Endothelial cell of umbilical vein (primary cell): ENCODE data around the gene OR10Z1. TPM values are rescaled to one million over a fixed set of nuclear protein-coding genes. Genes with fewer than 3 reads are reported as not detected.

Experiments
- BruUV-seq: library from RNA; stranded (reverse); fragments of 400-500 nt; replicated peaks from 2 replicates; lab custom pipeline; 2021; lab: Mats Ljungman, UMichigan
- CTCF ChIA-PET: fragments of 300-600, 350-600 bp; sonication (Branson Sonifier 250); formaldehyde crosslinking; loops from one replicate; lab custom pipeline; 2021; ENCODE audit warnings: antibody characterized with exemption, inconsistent platforms; lab: Charles Lee
- POLR2A ChIA-PET: fragments of 300-600, 350-600 bp; sonication (Branson Sonifier 250); formaldehyde crosslinking; loops from one replicate; lab custom pipeline; 2021; ENCODE audit warnings: antibody characterized with exemption, inconsistent platforms; lab: Charles Lee
- DNase-seq: peaks from one replicate; pipeline ENCODE4 v3.0.0-alpha.2; 2011; ENCODE audit warnings: low read depth, low spot score
- FAIRE-seq: peaks from 2 replicates; lab custom pipeline; 2011; peaks lifted over from hg19 to GRCh38; lab: Jason Lieb, UNC
- H2AFZ ChIP-seq: 2 replicates; pipeline ENCODE4 v1.6.0; 2012; ENCODE audit warnings: low read depth, low read length, control low read depth, inconsistent platforms
- H3K27ac ChIP-seq: 2 replicates; pipeline ENCODE4 v1.5.1; 2011; ENCODE audit warnings: low read depth, mild to moderate bottlenecking, control low read depth, low read length, moderate library complexity; ENCODE audit not compliant: insufficient read depth
- H3K27me3 ChIP-seq, 2 experiments: 2 replicates each; pipeline versions ENCODE4 v1.6.0 to v1.6.1; 2011; ENCODE audit warnings: low read length in 2 of 2, mixed read lengths in 1 of 2; ENCODE audit not compliant: control insufficient read depth in 2 of 2, insufficient read depth in 2 of 2
- H3K36me3 ChIP-seq, 2 experiments: 2 replicates in 1 of 2; 3 replicates in 1 of 2; pipeline ENCODE4 v1.5.1; 2011; ENCODE audit warnings: low read length in 2 of 2, mild to moderate bottlenecking in 1 of 2, moderate library complexity in 1 of 2; ENCODE audit not compliant: control insufficient read depth in 2 of 2, insufficient read depth in 2 of 2; ENCODE audit errors: extremely low read depth in 1 of 2
- H3K4me1 ChIP-seq: 3 replicates; pipeline ENCODE4 v1.5.1; 2011; ENCODE audit warnings: mild to moderate bottlenecking, low read length; ENCODE audit not compliant: control insufficient read depth, insufficient read depth; ENCODE audit errors: extremely low read depth
- H3K4me2 ChIP-seq: 2 replicates; pipeline ENCODE4 v1.6.1; 2011; ENCODE audit warnings: low read length, control low read depth, mixed read lengths; ENCODE audit not compliant: insufficient read depth
- H3K4me3 ChIP-seq, 3 experiments: fragments of 200-600 bp in 1 of 3; sonication (generic), shearing (Covaris generic) in 1 of 3; replicated peaks in 1 of 3; 2 replicates each; pipeline ENCODE4 v1.5.1; 2011 to 2016; ENCODE audit warnings: control low read depth in 3 of 3, low read length in 3 of 3, mild to moderate bottlenecking in 2 of 3, inconsistent platforms in 1 of 3, low read depth in 1 of 3, moderate library complexity in 1 of 3; ENCODE audit not compliant: insufficient read depth in 1 of 3
- H3K79me2 ChIP-seq: 2 replicates; pipeline ENCODE4 v1.6.0; 2012; ENCODE audit warnings: low read length, inconsistent platforms; ENCODE audit not compliant: control insufficient read depth, insufficient read depth
- H3K9ac ChIP-seq: replicated peaks from 2 replicates; pipeline ENCODE3; 2011; ENCODE audit warnings: low read length, control low read depth; ENCODE audit not compliant: insufficient read depth; ENCODE audit errors: extremely low read depth
- H3K9me1 ChIP-seq: replicated peaks from 3 replicates; pipeline ENCODE4 v1.6.0; 2011; ENCODE audit warnings: mild to moderate bottlenecking, low read length; ENCODE audit not compliant: control insufficient read depth, insufficient read depth; ENCODE audit errors: extremely low read depth
- H3K9me3 ChIP-seq: replicated peaks from 2 replicates; pipeline ENCODE4 v1.5.1; 2012; ENCODE audit warnings: low read length, inconsistent platforms; ENCODE audit not compliant: control insufficient read depth, insufficient read depth
- H4K20me1 ChIP-seq: replicated peaks from 2 replicates; pipeline ENCODE3; 2011; ENCODE audit warnings: mild to moderate bottlenecking, low read length; ENCODE audit not compliant: control insufficient read depth, insufficient read depth; ENCODE audit errors: extremely low read depth
- CTCF ChIP-seq, 2 donors: IDR thresholded peaks; 1 replicate in 1 of 2; 2 replicates in 1 of 2; pipeline ENCODE4 v1.5.1; 2011; ENCODE audit warnings: low read length in 2 of 2, mild to moderate bottlenecking in 2 of 2, moderate library complexity in 2 of 2, control low read depth in 1 of 2, inconsistent platforms in 1 of 2, low read depth in 1 of 2; ENCODE audit not compliant: insufficient read depth in 1 of 2; ENCODE audit errors: extremely low read depth in 1 of 2
- EZH2 ChIP-seq: IDR thresholded peaks from 2 replicates; pipeline ENCODE4 v1.6.1; 2012; ENCODE audit warnings: borderline replicate concordance, low read depth, mild to moderate bottlenecking, moderate library complexity, low read length, inconsistent platforms; ENCODE audit not compliant: severe bottlenecking
- FOS ChIP-seq: IDR thresholded peaks from 2 replicates; pipeline ENCODE4 v1.6.1; 2011; ENCODE audit warnings: mild to moderate bottlenecking, low read length, moderate library complexity, borderline replicate concordance; ENCODE audit not compliant: insufficient read depth
- GATA2 ChIP-seq: IDR thresholded peaks from 2 replicates; pipeline ENCODE4 v1.7.0; 2011; ENCODE audit warnings: low read depth, mild to moderate bottlenecking, moderate library complexity, mixed read lengths, low read length; ENCODE audit not compliant: insufficient read length, insufficient read depth
- JUN ChIP-seq: IDR thresholded peaks from 2 replicates; pipeline ENCODE4 v1.6.1; 2011; ENCODE audit warnings: borderline replicate concordance, low read depth; ENCODE audit not compliant: insufficient read length, insufficient read depth
- MYC ChIP-seq: IDR thresholded peaks from one replicate; pipeline ENCODE4 v1.6.1; 2011; ENCODE audit warnings: mild to moderate bottlenecking, low read depth, low read length
- POLR2A ChIP-seq: IDR thresholded peaks from 2 replicates; pipeline ENCODE4 v1.6.1; 2012; ENCODE audit warnings: low read depth, mild to moderate bottlenecking, control low read depth, low read length
- POLR2AphosphoS5 ChIP-seq: IDR thresholded peaks from 2 replicates; pipeline ENCODE4 v1.6.1; 2012; ENCODE audit warnings: low read depth, mild to moderate bottlenecking, control low read depth, low read length, moderate library complexity; ENCODE audit not compliant: insufficient read depth
- dilution Hi-C: fragments of 300-500 bp; cut with MboI; formaldehyde crosslinking; loops from one replicate; pipeline ENCODE4 v1.15.0; 2019; ENCODE audit warnings: low sequenced_read_pairs; ENCODE audit not compliant: extremely low pct_ligation_motif_present
- intact Hi-C: fragments of 100-400 bp; cut with micrococcal nuclease; formaldehyde crosslinking; loops from one replicate; pipeline ENCODE4 v1.10.0; 2022
- polyA plus RNA-seq, 4 experiments: library from polyadenylated mRNA; depleted of rRNA in 3 of 4; stranded (reverse) in 3 of 4; unstranded in 1 of 4; fragments of >200 nt; gene quantifications; 2 replicates each; pipeline versions ENCODE4 v1.2.1 to v1.2.3, GENCODE V29; 2011 to 2012; ENCODE audit warnings: missing spikeins in 1 of 4
- total RNA-seq: library from RNA; stranded (reverse); gene quantifications from 2 replicates; pipeline ENCODE4 v1.2.3, GENCODE V29; 2021
- TF ChIP-seq, protein P1 (sequence below): IDR thresholded peaks from 2 replicates; pipeline ENCODE4 v1.6.1; 2011; ENCODE audit not compliant: insufficient read depth, insufficient read length

Gene OR10Z1
- total and polyA plus RNA-seq, 2 donors (not counting 3 experiments of a cell fraction or from before 2014, with no cell fraction given), result not detected

DNA sequence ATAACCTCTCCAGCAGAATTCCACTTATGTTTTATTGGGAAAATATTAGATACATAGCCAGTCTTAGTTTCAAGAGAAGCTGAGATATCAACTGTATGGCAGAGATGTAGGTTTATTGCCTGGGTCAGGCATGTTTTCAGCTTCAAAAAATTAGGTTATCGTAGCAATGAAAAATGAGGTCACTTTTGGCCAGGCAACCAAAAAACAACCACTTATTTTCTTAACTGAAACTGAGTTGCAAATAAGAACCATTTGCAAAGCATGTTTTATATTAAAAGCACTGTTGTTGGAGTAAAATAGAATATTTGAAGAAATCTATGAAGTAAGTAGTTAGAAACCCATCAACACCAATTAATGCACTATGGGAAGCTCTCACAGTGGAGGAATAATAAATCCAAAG, 45.4 kb upstream of the OR10Z1 start:
- CTCF ChIA-PET, result no interaction called here
- Histone ChIP-seq H3K9me3 (no peaks in the 10 kb centered on the region), H3K9me1 (no peaks in the 10 kb centered on the region), H2AFZ (no peak overlapping the region), H3K27me3 (no peaks in the 10 kb centered on the region), H3K4me2 (no peak overlapping the region), H3K9ac (no peak overlapping the region), H4K20me1 (no peaks in the 10 kb centered on the region), H3K36me3 (no peaks in the 10 kb centered on the region), H3K4me1 (no peaks in the 10 kb centered on the region), H3K79me2 (no peaks in the 10 kb centered on the region), H3K27ac (no peak overlapping the region), H3K4me3 (no peak overlapping the region)
- POLR2A ChIA-PET, result no interaction called here
- TF ChIP-seq MYC (no peak), EZH2 (no peak), GATA2 (no peak), POLR2AphosphoS5 (no peak), FOS (no peak), JUN (no peak)
- TF ChIP-seq, protein P1, sequence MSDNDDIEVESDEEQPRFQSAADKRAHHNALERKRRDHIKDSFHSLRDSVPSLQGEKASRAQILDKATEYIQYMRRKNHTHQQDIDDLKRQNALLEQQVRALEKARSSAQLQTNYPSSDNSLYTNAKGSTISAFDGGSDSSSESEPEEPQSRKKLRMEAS, result no peak
- dilution Hi-C loops (no loop called here), intact Hi-C loops (no loop called here)
- DNase-seq, result no peak
- FAIRE-seq, result no peak
- BruUV-seq, result no TSS peak

GRCh38 chr1:158563853-158564252, 41.2 kb upstream of the OR10Z1 start:
- Histone ChIP-seq H4K20me1 (no peaks in the 10 kb centered on the region), H3K27ac (no peak overlapping the region), H3K4me1 (no peaks in the 10 kb centered on the region), H2AFZ (no peak overlapping the region), H3K27me3 (no peaks in the 10 kb centered on the region), H3K79me2 (no peaks in the 10 kb centered on the region), H3K9me1 (no peaks in the 10 kb centered on the region), H3K36me3 (no peaks in the 10 kb centered on the region), H3K9ac (no peak overlapping the region), H3K4me2 (no peak overlapping the region), H3K9me3 (no peaks in the 10 kb centered on the region), H3K4me3 (no peak overlapping the region)
- BruUV-seq, result no TSS peak
- DNase-seq (no peak), FAIRE-seq (no peak)
- TF ChIP-seq, protein P1, result no peak
- TF ChIP-seq FOS, result no peak
- no peak for TF ChIP-seq POLR2A
- TF ChIP-seq CTCF (IDR thresholded peaks at IDR 0.05; ENCODE audit: extremely low read depth in 1 of 2, insufficient read depth in 1 of 2, low read depth in 1 of 2, low read length in 2 of 2), result no peak
- no peak for TF ChIP-seq MYC
- no peak for TF ChIP-seq EZH2
- TF ChIP-seq GATA2, result no peak
- no peak for TF ChIP-seq POLR2AphosphoS5
- no peak for TF ChIP-seq JUN
- POLR2A ChIA-PET, result no interaction called here
- intact Hi-C loops (no loop called here), dilution Hi-C loops (no loop called here)
- CTCF ChIA-PET, result no interaction called here
